Liver (tissue), 3 donors: ENCODE data around the gene UNC13D.

Source experiments
- EGR1 ChIP-seq, 2 donors: IDR thresholded peaks; 2 replicates each; pipeline ENCODE4 v1.6.1; 2016 to 2018; ENCODE audit warnings: antibody characterized with exemption in 2 of 2, low read depth in 2 of 2
- TAF1 ChIP-seq: conservative IDR thresholded peaks from 2 replicates; pipeline ENCODE4 v1.6.1; 2016; ENCODE audit warnings: antibody characterized with exemption, mild to moderate bottlenecking
- YY1 ChIP-seq: IDR thresholded peaks from 2 replicates; pipeline ENCODE4 v1.6.1; 2016; ENCODE audit warnings: antibody characterized with exemption, mild to moderate bottlenecking
- TF ChIP-seq, protein P1 (sequence below): fragments of 150-350 bp; IDR thresholded peaks from 2 replicates; pipeline ENCODE4 v1.5.1; 2017; ENCODE audit warnings: improper control_type of control experiment, low read depth, low read length; ENCODE audit not compliant: missing input control
- TF ChIP-seq, protein P2 (sequence below): IDR thresholded peaks from 2 replicates; pipeline ENCODE4 v1.6.1; 2016; ENCODE audit warnings: antibody characterized with exemption, mild to moderate bottlenecking
- donor health status: healthy.
- donor health status: healthy.

DNA sequence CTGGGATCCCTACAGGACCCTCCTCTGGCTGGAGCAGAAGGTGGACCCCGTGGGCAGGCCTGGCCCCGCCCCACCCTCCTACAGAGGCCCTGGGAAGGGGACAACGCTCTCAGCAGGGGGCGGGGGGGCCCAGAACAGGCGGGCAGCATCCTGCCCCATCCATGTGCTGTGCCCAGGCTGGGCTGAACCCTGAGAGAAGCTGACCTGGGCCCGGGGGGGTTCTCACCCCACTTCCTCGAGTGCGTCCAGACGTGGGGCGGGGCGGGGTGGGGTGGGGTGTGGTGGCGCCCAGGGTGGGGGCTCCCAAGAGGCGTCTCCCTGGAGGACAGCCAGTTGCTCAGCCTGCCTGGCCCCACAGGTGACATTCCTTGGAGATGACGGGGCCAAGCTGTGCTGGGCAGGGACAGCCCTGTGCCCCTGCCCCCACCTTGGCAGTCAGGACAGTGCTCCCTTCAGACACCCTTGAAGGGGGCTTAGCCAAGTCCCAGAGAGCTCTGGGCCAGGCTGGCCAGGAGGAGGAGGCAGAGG is 390 bp upstream of the UNC13D start:
- TF ChIP-seq, protein P1, sequence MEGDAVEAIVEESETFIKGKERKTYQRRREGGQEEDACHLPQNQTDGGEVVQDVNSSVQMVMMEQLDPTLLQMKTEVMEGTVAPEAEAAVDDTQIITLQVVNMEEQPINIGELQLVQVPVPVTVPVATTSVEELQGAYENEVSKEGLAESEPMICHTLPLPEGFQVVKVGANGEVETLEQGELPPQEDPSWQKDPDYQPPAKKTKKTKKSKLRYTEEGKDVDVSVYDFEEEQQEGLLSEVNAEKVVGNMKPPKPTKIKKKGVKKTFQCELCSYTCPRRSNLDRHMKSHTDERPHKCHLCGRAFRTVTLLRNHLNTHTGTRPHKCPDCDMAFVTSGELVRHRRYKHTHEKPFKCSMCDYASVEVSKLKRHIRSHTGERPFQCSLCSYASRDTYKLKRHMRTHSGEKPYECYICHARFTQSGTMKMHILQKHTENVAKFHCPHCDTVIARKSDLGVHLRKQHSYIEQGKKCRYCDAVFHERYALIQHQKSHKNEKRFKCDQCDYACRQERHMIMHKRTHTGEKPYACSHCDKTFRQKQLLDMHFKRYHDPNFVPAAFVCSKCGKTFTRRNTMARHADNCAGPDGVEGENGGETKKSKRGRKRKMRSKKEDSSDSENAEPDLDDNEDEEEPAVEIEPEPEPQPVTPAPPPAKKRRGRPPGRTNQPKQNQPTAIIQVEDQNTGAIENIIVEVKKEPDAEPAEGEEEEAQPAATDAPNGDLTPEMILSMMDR: no peak
- TF ChIP-seq EGR1 (IDR thresholded peaks at IDR 0.05; ENCODE audit: low read depth in 2 of 2) (no peak), TAF1 (no peak), YY1 (no peak)
- TF ChIP-seq, protein P2, sequence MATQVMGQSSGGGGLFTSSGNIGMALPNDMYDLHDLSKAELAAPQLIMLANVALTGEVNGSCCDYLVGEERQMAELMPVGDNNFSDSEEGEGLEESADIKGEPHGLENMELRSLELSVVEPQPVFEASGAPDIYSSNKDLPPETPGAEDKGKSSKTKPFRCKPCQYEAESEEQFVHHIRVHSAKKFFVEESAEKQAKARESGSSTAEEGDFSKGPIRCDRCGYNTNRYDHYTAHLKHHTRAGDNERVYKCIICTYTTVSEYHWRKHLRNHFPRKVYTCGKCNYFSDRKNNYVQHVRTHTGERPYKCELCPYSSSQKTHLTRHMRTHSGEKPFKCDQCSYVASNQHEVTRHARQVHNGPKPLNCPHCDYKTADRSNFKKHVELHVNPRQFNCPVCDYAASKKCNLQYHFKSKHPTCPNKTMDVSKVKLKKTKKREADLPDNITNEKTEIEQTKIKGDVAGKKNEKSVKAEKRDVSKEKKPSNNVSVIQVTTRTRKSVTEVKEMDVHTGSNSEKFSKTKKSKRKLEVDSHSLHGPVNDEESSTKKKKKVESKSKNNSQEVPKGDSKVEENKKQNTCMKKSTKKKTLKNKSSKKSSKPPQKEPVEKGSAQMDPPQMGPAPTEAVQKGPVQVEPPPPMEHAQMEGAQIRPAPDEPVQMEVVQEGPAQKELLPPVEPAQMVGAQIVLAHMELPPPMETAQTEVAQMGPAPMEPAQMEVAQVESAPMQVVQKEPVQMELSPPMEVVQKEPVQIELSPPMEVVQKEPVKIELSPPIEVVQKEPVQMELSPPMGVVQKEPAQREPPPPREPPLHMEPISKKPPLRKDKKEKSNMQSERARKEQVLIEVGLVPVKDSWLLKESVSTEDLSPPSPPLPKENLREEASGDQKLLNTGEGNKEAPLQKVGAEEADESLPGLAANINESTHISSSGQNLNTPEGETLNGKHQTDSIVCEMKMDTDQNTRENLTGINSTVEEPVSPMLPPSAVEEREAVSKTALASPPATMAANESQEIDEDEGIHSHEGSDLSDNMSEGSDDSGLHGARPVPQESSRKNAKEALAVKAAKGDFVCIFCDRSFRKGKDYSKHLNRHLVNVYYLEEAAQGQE: no peak
